IMR-90 (cell line): Measurements from ENCODE around the gene ZNF586. TPM values are rescaled to one million over a fixed set of nuclear protein-coding genes. Genes with fewer than 3 reads are reported as not detected.

Source experiments
- ATAC-seq: fragments of 200-7000 bp; cut with Tn5 transposase; 2 replicates; pipeline ENCODE4 v1.9.1; 2020; ENCODE audit warnings: low read depth, mild to moderate bottlenecking, moderate library complexity
- BruUV-seq: library from RNA; stranded (reverse); fragments of 400-500 nt; replicated peaks from 2 replicates; lab custom pipeline; 2021; lab: Mats Ljungman, UMichigan
- CTCF ChIA-PET: fragments of 300-600 bp; formaldehyde crosslinking; extraction: SDS; loops from one replicate; lab custom pipeline; 2021; ENCODE audit warnings: antibody characterized with exemption; lab: Yijun Ruan, JAX
- POLR2A ChIA-PET: fragments of 300-600 bp; sonication (Branson Sonifier 250); formaldehyde crosslinking; loops from one replicate; lab custom pipeline; 2022; ENCODE audit warnings: antibody characterized with exemption; ENCODE audit not compliant: unreplicated experiment; lab: Charles Lee
- DNase-seq: peaks from one replicate; pipeline ENCODE4 v3.0.0; 2013
- H2AFZ ChIP-seq: replicated peaks from 2 replicates; pipeline ENCODE3; 2013; ENCODE audit warnings: low read length, mild to moderate bottlenecking; ENCODE audit not compliant: poor library complexity
- H2AK5ac ChIP-seq: 2 replicates; pipeline ENCODE4 v1.6.1; 2013; ENCODE audit warnings: low read depth, low read length, inconsistent platforms
- H2AK9ac ChIP-seq: replicated peaks from 2 replicates; pipeline ENCODE3; 2013; ENCODE audit warnings: mild to moderate bottlenecking, low read depth, low read length, moderate library complexity; ENCODE audit not compliant: poor library complexity
- H2BK120ac ChIP-seq: 2 replicates; pipeline ENCODE4 v1.6.1; 2013; ENCODE audit warnings: low read depth, low read length, inconsistent platforms
- H2BK15ac ChIP-seq: 3 replicates; pipeline ENCODE4 v1.6.1; 2013; ENCODE audit warnings: low read depth, low read length, inconsistent platforms
- H2BK20ac ChIP-seq: 2 replicates; pipeline ENCODE4 v1.6.1; 2013; ENCODE audit warnings: low read depth, mild to moderate bottlenecking, inconsistent platforms, low read length, moderate library complexity
- H2BK5ac ChIP-seq: 2 replicates; pipeline ENCODE4 v1.6.1; 2013; ENCODE audit warnings: mild to moderate bottlenecking, low read depth, low read length, inconsistent platforms; ENCODE audit not compliant: poor library complexity, severe bottlenecking
- H3K14ac ChIP-seq: replicated peaks from 2 replicates; pipeline ENCODE4 v1.6.1; 2013; ENCODE audit warnings: low read depth, low read length, inconsistent platforms
- H3K18ac ChIP-seq: 2 replicates; pipeline ENCODE4 v1.6.1; 2013; ENCODE audit warnings: low read depth, low read length, control low read depth
- H3K23ac ChIP-seq: 2 replicates; pipeline ENCODE4 v1.6.1; 2013; ENCODE audit warnings: low read depth, low read length, inconsistent platforms
- H3K27ac ChIP-seq: 2 replicates; pipeline ENCODE4 v1.5.1; 2013; ENCODE audit warnings: mild to moderate bottlenecking, control low read depth, low read length; ENCODE audit not compliant: insufficient read depth
- H3K27me3 ChIP-seq: 2 replicates; pipeline ENCODE4 v1.6.1; 2013; ENCODE audit warnings: low read length; ENCODE audit not compliant: control insufficient read depth, insufficient read depth
- H3K36me3 ChIP-seq: 2 replicates; pipeline ENCODE4 v1.6.1; 2013; ENCODE audit warnings: low read length, mixed read lengths; ENCODE audit not compliant: control insufficient read depth, insufficient read depth
- H3K4ac ChIP-seq: 2 replicates; pipeline ENCODE4 v1.6.1; 2013; ENCODE audit warnings: low read depth, low read length, inconsistent platforms
- H3K4me1 ChIP-seq: 2 replicates; pipeline ENCODE4 v1.6.1; 2013; ENCODE audit warnings: low read length, mixed read lengths; ENCODE audit not compliant: control insufficient read depth, insufficient read depth
- H3K4me2 ChIP-seq: 2 replicates; pipeline ENCODE4 v1.6.1; 2013; ENCODE audit warnings: low read depth, mild to moderate bottlenecking, control low read depth, low read length, moderate library complexity
- H3K4me3 ChIP-seq: 2 replicates; pipeline ENCODE4 v1.5.1; 2013; ENCODE audit warnings: low read depth, mild to moderate bottlenecking, control low read depth, low read length, moderate library complexity; ENCODE audit not compliant: insufficient read depth
- H3K56ac ChIP-seq: 2 replicates; pipeline ENCODE4 v1.6.1; 2013; ENCODE audit warnings: low read length, inconsistent platforms; ENCODE audit not compliant: insufficient read depth; ENCODE audit errors: extremely low read depth
- H3K79me1 ChIP-seq, 2 experiments: 2 replicates each; pipeline ENCODE4 v1.6.1; 2013; ENCODE audit warnings: low read length in 2 of 2, inconsistent platforms in 1 of 2, low read depth in 1 of 2
- H3K9ac ChIP-seq: 2 replicates; pipeline ENCODE4 v1.6.1; 2013; ENCODE audit warnings: low read depth, low read length, control low read depth
- H3K9me1 ChIP-seq: 2 replicates; pipeline ENCODE4 v1.6.1; 2013; ENCODE audit warnings: low read length, inconsistent platforms; ENCODE audit not compliant: insufficient read depth
- H3K9me3 ChIP-seq: 2 replicates; pipeline ENCODE4 v1.6.1; 2013; ENCODE audit warnings: low read length; ENCODE audit not compliant: control insufficient read depth, insufficient read depth
- H4K20me1 ChIP-seq: 2 replicates; pipeline ENCODE4 v1.6.1; 2013; ENCODE audit warnings: low read length, inconsistent platforms; ENCODE audit not compliant: insufficient read depth
- H4K5ac ChIP-seq: 2 replicates; pipeline ENCODE4 v1.6.1; 2013; ENCODE audit warnings: mild to moderate bottlenecking, low read depth, low read length, control low read depth
- H4K8ac ChIP-seq, 2 experiments: 2 replicates each; pipeline ENCODE4 v1.6.1; 2013; ENCODE audit warnings: low read depth in 2 of 2, low read length in 2 of 2, control low read depth in 1 of 2, inconsistent platforms in 1 of 2
- H4K91ac ChIP-seq: 2 replicates; pipeline ENCODE4 v1.6.1; 2013; ENCODE audit warnings: low read depth, low read length, inconsistent platforms; ENCODE audit not compliant: insufficient read depth
- CEBPB ChIP-seq: IDR thresholded peaks from 2 replicates; pipeline ENCODE4 v1.6.1; 2012; ENCODE audit warnings: low read depth, low read length, improper control_type of control experiment
- CHD1 ChIP-seq: IDR thresholded peaks from 2 replicates; pipeline ENCODE4 v1.6.1; 2012; ENCODE audit warnings: low read depth, low read length, improper control_type of control experiment
- MAZ ChIP-seq: IDR thresholded peaks from 2 replicates; pipeline ENCODE4 v1.6.1; 2012; ENCODE audit warnings: low read depth, mild to moderate bottlenecking, low read length, improper control_type of control experiment, moderate library complexity, borderline replicate concordance
- NFE2L2 ChIP-seq: fragments of 150-350 bp; IDR thresholded peaks from 2 replicates; pipeline ENCODE4 v1.6.1; 2016; ENCODE audit warnings: low read depth, mild to moderate bottlenecking, low read length
- RCOR1 ChIP-seq: IDR thresholded peaks from 2 replicates; pipeline ENCODE4 v1.6.1; 2012; ENCODE audit warnings: mild to moderate bottlenecking, low read length, improper control_type of control experiment; ENCODE audit not compliant: insufficient replicate concordance
- RFX5 ChIP-seq: IDR thresholded peaks from 2 replicates; pipeline ENCODE4 v1.8.0; 2012; ENCODE audit warnings: low read depth, mild to moderate bottlenecking, low read length, moderate library complexity
- WGBS, 2 experiments: methylation state at CpG; one replicate each; pipeline versions ENCODE4 v1.1.5 to v1.1.7; 2013; ENCODE audit warnings: missing lambda C conversion rate in 2 of 2; ENCODE audit not compliant: insufficient read length in 1 of 2; ENCODE audit errors: extremely low coverage in 2 of 2; 5-methylcytosine and 5-hydroxymethylcytosine counted together
- dilution Hi-C: fragments of 300-500 bp; cut with HindIII; formaldehyde crosslinking; loops from one replicate; pipeline ENCODE4 v1.14.3; 2018; ENCODE audit warnings: low sequenced_read_pairs; ENCODE audit not compliant: unreplicated experiment
- in situ Hi-C: fragments of 300-500 bp; cut with MboI; formaldehyde crosslinking; loops from 3 replicates; pipeline ENCODE4 v1.14.3; 2019; ENCODE audit warnings: low sequenced_read_pairs, inconsistent platforms, mixed read lengths
- intact Hi-C: fragments of 100-400 bp; cut with micrococcal nuclease; formaldehyde crosslinking; loops from 2 replicates; pipeline ENCODE4 v1.10.0; 2022
- polyA plus RNA-seq, 3 experiments: library from polyadenylated mRNA; depleted of rRNA; stranded (reverse); fragments of >200 nt; gene quantifications; 2 replicates each; pipeline ENCODE4 v1.2.3, GENCODE V29; 2012; ENCODE audit warnings: low replicate concordance in 1 of 3
- total RNA-seq: library from RNA; depleted of rRNA; stranded (reverse); fragments of >200 nt; gene quantifications from 2 replicates; pipeline ENCODE4 v1.2.3, GENCODE V29; 2012
- TF ChIP-seq, protein P1 (sequence below): conservative IDR thresholded peaks from 2 replicates; pipeline ENCODE4 v1.5.1; 2012; ENCODE audit warnings: mild to moderate bottlenecking, low read depth, low read length, improper control_type of control experiment
- TF ChIP-seq, protein P2 (sequence below): fragments of 150-350 bp; IDR thresholded peaks from 2 replicates; pipeline ENCODE4 v1.6.1; 2016; ENCODE audit warnings: low read depth, mild to moderate bottlenecking, low read length, moderate library complexity, borderline replicate concordance
- TF ChIP-seq, protein P3 (sequence below): fragments of 150-350 bp; IDR thresholded peaks from 2 replicates; pipeline ENCODE4 v1.6.1; 2017; ENCODE audit warnings: mild to moderate bottlenecking, antibody characterized with exemption, low read length, low read depth

ZNF586 gene
- total and polyA plus RNA-seq, 2 of the 4 experiments (the other 2 are of a cell fraction): 5.6 to 18.6 TPM

DNA sequence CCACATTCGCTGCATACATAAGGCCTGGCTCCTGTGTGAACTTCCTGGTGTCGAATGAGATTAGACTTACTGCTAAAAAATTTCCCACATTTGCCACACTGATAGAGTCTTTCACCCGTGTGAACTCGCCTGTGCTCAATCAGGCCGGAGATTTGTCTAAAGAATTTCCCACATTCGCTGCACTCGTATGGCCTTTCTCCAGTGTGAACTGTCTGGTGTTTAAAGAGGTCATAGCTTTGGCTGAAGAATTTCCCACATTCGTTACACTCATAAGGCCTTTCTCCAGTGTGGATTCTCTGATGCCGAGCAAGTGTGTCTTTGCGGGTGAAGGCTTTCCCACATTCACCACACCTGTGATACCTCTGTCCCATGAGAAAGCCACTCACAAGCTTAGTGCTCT, 48.6 kb upstream of the ZNF586 start:
- no peak overlapping the region for H3K56ac ChIP-seq
- no peak overlapping the region for H2BK20ac ChIP-seq
- no peak overlapping the region for H4K5ac ChIP-seq
- H2BK5ac ChIP-seq: no peak overlapping the region
- H3K9me3 ChIP-seq: peaks cover 56% of the 10 kb centered on the region
- H3K36me3 ChIP-seq: peaks cover 41% of the 10 kb centered on the region
- H3K4me2 ChIP-seq: no peak overlapping the region
- in situ Hi-C loops: no loop called here
- POLR2A ChIA-PET: no interaction called here
- H4K8ac ChIP-seq: no peak overlapping the region
- H3K23ac ChIP-seq: no peak overlapping the region
- H2AK5ac ChIP-seq: no peak overlapping the region
- H3K14ac ChIP-seq: no peak overlapping the region
- BruUV-seq: no TSS peak
- ATAC-seq: no peak
- intact Hi-C loops: no loop called here
- H3K9me1 ChIP-seq: no peaks in the 10 kb centered on the region
- H4K91ac ChIP-seq: no peak overlapping the region
- DNase-seq: no peak
- H2AFZ ChIP-seq: no peak overlapping the region
- H2BK15ac ChIP-seq: no peak overlapping the region
- H2BK120ac ChIP-seq: no peak overlapping the region
- TF ChIP-seq MAZ (no peak), NFE2L2 (no peak), RCOR1 (no peak), RFX5 (no peak), CHD1 (no peak), CEBPB (no peak)
- TF ChIP-seq, protein P1, sequence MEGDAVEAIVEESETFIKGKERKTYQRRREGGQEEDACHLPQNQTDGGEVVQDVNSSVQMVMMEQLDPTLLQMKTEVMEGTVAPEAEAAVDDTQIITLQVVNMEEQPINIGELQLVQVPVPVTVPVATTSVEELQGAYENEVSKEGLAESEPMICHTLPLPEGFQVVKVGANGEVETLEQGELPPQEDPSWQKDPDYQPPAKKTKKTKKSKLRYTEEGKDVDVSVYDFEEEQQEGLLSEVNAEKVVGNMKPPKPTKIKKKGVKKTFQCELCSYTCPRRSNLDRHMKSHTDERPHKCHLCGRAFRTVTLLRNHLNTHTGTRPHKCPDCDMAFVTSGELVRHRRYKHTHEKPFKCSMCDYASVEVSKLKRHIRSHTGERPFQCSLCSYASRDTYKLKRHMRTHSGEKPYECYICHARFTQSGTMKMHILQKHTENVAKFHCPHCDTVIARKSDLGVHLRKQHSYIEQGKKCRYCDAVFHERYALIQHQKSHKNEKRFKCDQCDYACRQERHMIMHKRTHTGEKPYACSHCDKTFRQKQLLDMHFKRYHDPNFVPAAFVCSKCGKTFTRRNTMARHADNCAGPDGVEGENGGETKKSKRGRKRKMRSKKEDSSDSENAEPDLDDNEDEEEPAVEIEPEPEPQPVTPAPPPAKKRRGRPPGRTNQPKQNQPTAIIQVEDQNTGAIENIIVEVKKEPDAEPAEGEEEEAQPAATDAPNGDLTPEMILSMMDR: no peak
- TF ChIP-seq, protein P2, sequence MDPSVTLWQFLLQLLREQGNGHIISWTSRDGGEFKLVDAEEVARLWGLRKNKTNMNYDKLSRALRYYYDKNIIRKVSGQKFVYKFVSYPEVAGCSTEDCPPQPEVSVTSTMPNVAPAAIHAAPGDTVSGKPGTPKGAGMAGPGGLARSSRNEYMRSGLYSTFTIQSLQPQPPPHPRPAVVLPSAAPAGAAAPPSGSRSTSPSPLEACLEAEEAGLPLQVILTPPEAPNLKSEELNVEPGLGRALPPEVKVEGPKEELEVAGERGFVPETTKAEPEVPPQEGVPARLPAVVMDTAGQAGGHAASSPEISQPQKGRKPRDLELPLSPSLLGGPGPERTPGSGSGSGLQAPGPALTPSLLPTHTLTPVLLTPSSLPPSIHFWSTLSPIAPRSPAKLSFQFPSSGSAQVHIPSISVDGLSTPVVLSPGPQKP: no peak
- TF ChIP-seq, protein P3, sequence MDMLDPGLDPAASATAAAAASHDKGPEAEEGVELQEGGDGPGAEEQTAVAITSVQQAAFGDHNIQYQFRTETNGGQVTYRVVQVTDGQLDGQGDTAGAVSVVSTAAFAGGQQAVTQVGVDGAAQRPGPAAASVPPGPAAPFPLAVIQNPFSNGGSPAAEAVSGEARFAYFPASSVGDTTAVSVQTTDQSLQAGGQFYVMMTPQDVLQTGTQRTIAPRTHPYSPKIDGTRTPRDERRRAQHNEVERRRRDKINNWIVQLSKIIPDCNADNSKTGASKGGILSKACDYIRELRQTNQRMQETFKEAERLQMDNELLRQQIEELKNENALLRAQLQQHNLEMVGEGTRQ: no peak
- H3K27me3 ChIP-seq: no peaks in the 10 kb centered on the region
- CTCF ChIA-PET: no interaction called here
- no peak overlapping the region for H2AK9ac ChIP-seq
- dilution Hi-C loops: no loop called here
- H3K27ac ChIP-seq: no peak overlapping the region
- 92% methylated on average over 2 of the region's 10 CpGs; no CpG with 5 or more reads in 1 of the 2 experiments for WGBS, 2 experiments
- H4K20me1 ChIP-seq: no peaks in the 10 kb centered on the region
- H3K4me1 ChIP-seq: no peaks in the 10 kb centered on the region
- no peak overlapping the region for H3K9ac ChIP-seq
- no peak overlapping the region for H3K18ac ChIP-seq
- no peak overlapping the region for H3K4ac ChIP-seq
- H3K79me1 ChIP-seq: peaks cover 0 to 16% of the 10 kb centered on the region in 2 experiments; a peak in 2 of 4 replicates
- H3K4me3 ChIP-seq: no peak overlapping the region
